Measurements from ENCODE around the gene NLRC3. TPM values are rescaled to one million over a fixed set of nuclear protein-coding genes. Genes with fewer than 3 reads are reported as not detected.

Gene NLRC3
- total RNA-seq = under 0.01 and 0.07 TPM in 2 replicates

GRCh38 chr16:3577302-3577752, at the start of gene NLRC3:
Gene NLRC3 (minus strand): TSS chr16:3577403. CDS start chr16:3565036, 12,367 bp downstream.

GRCh38 chr16:3611146-3611975, 34.2 kb upstream of the NLRC3 start, which contains the start of gene SLX4:
Gene SLX4 (minus strand): TSS chr16:3611606. CDS start chr16:3608964, 2,642 bp downstream.

GRCh38 chr16:3495176-3495575, 82.0 kb downstream of the NLRC3 start, which contains the start of gene C16orf90:
Gene C16orf90 (minus strand): TSS chr16:3495489. CDS start chr16:3495421, 68 bp downstream.

Other genes with a start within 250 kb of the NLRC3 start
- 0.26 TPM in 1 of 2 replicates, not detected in the other for gene OR2C1, start 221.5 kb downstream of the NLRC3 start, total RNA-seq
- gene ZSCAN32, start 176.4 kb downstream of the NLRC3 start, total RNA-seq = 10.8 and 10.9 TPM in 2 replicates
- gene ZNF174, start 176.2 kb downstream of the NLRC3 start, total RNA-seq = 6.1 and 6.3 TPM in 2 replicates
- gene ZNF597, start 133.9 kb downstream of the NLRC3 start, total RNA-seq = 1.9 and 2.1 TPM in 2 replicates
- 16.6 and 17.7 TPM in 2 replicates for gene NAA60, start 133.7 kb downstream of the NLRC3 start, total RNA-seq
- gene C16orf90, start 81.9 kb downstream of the NLRC3 start, total RNA-seq = not detected in 2 replicates
- 16.4 and 16.9 TPM in 2 replicates for gene CLUAP1, start 76.4 kb downstream of the NLRC3 start, total RNA-seq
- 4.9 and 6.1 TPM in 2 replicates for gene SLX4, start 34.2 kb upstream of the NLRC3 start, total RNA-seq
- gene DNASE1, start 77.3 kb upstream of the NLRC3 start, total RNA-seq = 23.7 and 26.2 TPM in 2 replicates
- 46.3 and 160 TPM in 2 replicates for gene TRAP1, start 140.1 kb upstream of the NLRC3 start, total RNA-seq